NCI-H1930 (cell line): ENCODE results near the gene PRR23A.

Experiments used
- DNase-seq, 2 experiments: peaks; one replicate each; lab custom pipeline; 2025; lab: John Stamatoyannopoulos, UW

The PRR23A gene

GRCh38 chr3:138972941-138973340 lies 33.1 kb downstream of the PRR23A start:
- DNase-seq: no peak

GRCh38 chr3:138971766-138972320 lies 34.2 kb downstream of the PRR23A start:
- DNase-seq: no peak

DNA sequence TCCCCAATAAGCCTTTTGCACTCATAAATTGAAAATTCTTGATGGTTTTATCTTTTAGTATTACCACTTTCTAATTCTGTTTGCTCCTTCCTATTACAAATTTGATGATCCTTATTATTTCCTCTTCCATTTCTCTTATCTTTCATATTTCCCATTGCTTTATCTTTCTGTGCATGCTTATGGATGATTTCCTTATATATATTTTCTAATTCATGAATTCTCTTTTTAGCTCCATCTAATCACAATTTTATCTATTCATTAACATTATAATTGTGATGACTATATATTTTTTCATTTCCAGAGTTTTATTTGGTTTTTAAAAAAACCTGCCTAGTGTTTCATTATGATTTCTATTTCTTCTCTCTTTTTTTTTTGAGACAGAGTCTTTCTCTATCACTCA lies 41.1 kb downstream of the PRR23A start:
- no peak for DNase-seq

- no peak for DNase-seq
These were observed 41.8 kb downstream of the PRR23A start for GRCh38 chr3:138964264-138964663.

GRCh38 chr3:138962854-138963560 lies 43.1 kb downstream of the PRR23A start:
- DNase-seq: no peak

GRCh38 chr3:138960417-138960852 lies 45.6 kb downstream of the PRR23A start:
- DNase-seq: no peak
